ENCODE measurements around the gene DNAJB1. TPM values are rescaled to one million over a fixed set of nuclear protein-coding genes. Genes with fewer than 3 reads are reported as not detected.
"Not testable (repeated sequence)": the region's sequence is repeated elsewhere in the genome, so short reads cannot be mapped to it uniquely, and the experiment has no call there.

Gene DNAJB1
- polyA plus RNA-seq, 6 donors from 2014 or later, result 73.1 to 113 (median 75.9) TPM

- H3K27me3 Mint-ChIP-seq, result no peaks in the 10 kb centered on the region
- no peak for DNase-seq
- H3K4me3 Mint-ChIP-seq, result no peak overlapping the region
- no peaks in the 10 kb centered on the region for H3K36me3 Mint-ChIP-seq
- no peak for ATAC-seq (ENCODE audit: low read depth in 2 of 2)
- H3K4me1 Mint-ChIP-seq, result peaks cover 18 to 27% (median 26%) of the 10 kb centered on the region in 3 donors
- peak overlapping the region in 1 of 6 donors; percentile 43 for H3K27ac Mint-ChIP-seq
- H3K9me3 Mint-ChIP-seq, result no peaks in the 10 kb centered on the region
Observed at GRCh38 chr19:14559916-14560775, 41.9 kb upstream of the DNAJB1 start.

- DNase-seq, result no peak
- Mint-ChIP-seq H3K27me3 (no peaks in the 10 kb centered on the region), H3K36me3 (no peaks in the 10 kb centered on the region), H3K9me3 (no peaks in the 10 kb centered on the region), H3K4me1 (peaks cover 22 to 31% (median 27%) of the 10 kb centered on the region in 3 donors), H3K4me3 (no peak overlapping the region), H3K27ac (peak overlapping the region in 3 of 6 donors; percentile 24 to 82 (median 70))
- ATAC-seq (ENCODE audit: low read depth in 2 of 2), result no peak
Observed at GRCh38 chr19:14558370-14559066, 40.3 kb upstream of the DNAJB1 start.

GRCh38 chr19:14556662-14557188 lies 38.5 kb upstream of the DNAJB1 start:
- Mint-ChIP-seq H3K36me3 (no peaks in the 10 kb centered on the region), H3K4me1 (peaks cover 27 to 42% (median 31%) of the 10 kb centered on the region in 3 donors), H3K27me3 (no peaks in the 10 kb centered on the region), H3K27ac (peak overlapping the region in 3 of 6 donors; percentile 39 to 81 (median 60)), H3K9me3 (no peaks in the 10 kb centered on the region), H3K4me3 (peak overlapping the region in 5 of 8 donors; percentile 25 to 63 (median 53))
- peak; percentile 78 to 87 for ATAC-seq (ENCODE audit: low read depth in 2 of 2)
- DNase-seq, result peak; percentile 48

- Mint-ChIP-seq H3K27ac (peak overlapping the region in 2 of 6 donors; percentile 65 to 70), H3K4me1 (peaks cover 33 to 48% (median 36%) of the 10 kb centered on the region in 3 donors), H3K27me3 (no peaks in the 10 kb centered on the region), H3K9me3 (no peaks in the 10 kb centered on the region), H3K36me3 (no peaks in the 10 kb centered on the region), H3K4me3 (peak overlapping the region in 4 of 8 donors; percentile 51 to 68 (median 52))
- DNase-seq, result no peak
- ATAC-seq (ENCODE audit: low read depth in 2 of 2), result no peak
Observed at GRCh38 chr19:14555918-14556661, 37.9 kb upstream of the DNAJB1 start.

GRCh38 chr19:14554382-14554812 lies 36.2 kb upstream of the DNAJB1 start:
- Mint-ChIP-seq H3K4me1 (peaks cover 39 to 55% (median 42%) of the 10 kb centered on the region in 3 donors), H3K36me3 (peaks cover 0 to 8% of the 10 kb centered on the region in 2 donors), H3K4me3 (peak overlapping the region in 1 of 8 donors; percentile 68), H3K27ac (no peak overlapping the region), H3K27me3 (no peaks in the 10 kb centered on the region), H3K9me3 (no peaks in the 10 kb centered on the region)
- no peak for ATAC-seq (ENCODE audit: low read depth in 2 of 2)
- DNase-seq, result no peak

- DNase-seq, result no peak
- Mint-ChIP-seq H3K4me1 (peaks cover 39 to 55% (median 42%) of the 10 kb centered on the region in 3 donors), H3K36me3 (peaks cover 0 to 8% of the 10 kb centered on the region in 2 donors), H3K4me3 (peak overlapping the region in 1 of 8 donors; percentile 33), H3K27ac (peak overlapping the region in 1 of 6 donors; percentile 62), H3K27me3 (no peaks in the 10 kb centered on the region), H3K9me3 (no peaks in the 10 kb centered on the region)
- ATAC-seq (ENCODE audit: low read depth in 2 of 2), result no peak
Observed at GRCh38 chr19:14553939-14554243, 35.7 kb upstream of the DNAJB1 start.

- Mint-ChIP-seq H3K27me3 (no peaks in the 10 kb centered on the region), H3K27ac (peak overlapping the region in 1 of 6 donors; percentile 57), H3K9me3 (no peaks in the 10 kb centered on the region), H3K4me3 (peak overlapping the region in 1 of 8 donors; percentile 33), H3K36me3 (peaks cover 0 to 8% of the 10 kb centered on the region in 2 donors), H3K4me1 (peaks cover 39 to 59% (median 42%) of the 10 kb centered on the region in 3 donors)
- DNase-seq, result no peak
- ATAC-seq (ENCODE audit: low read depth in 2 of 2), result no peak
Observed at GRCh38 chr19:14553042-14553938, 35.1 kb upstream of the DNAJB1 start.

- peak overlapping the region in 3 of 6 donors; percentile 75 to 85 (median 83) for H3K27ac Mint-ChIP-seq
- H3K36me3 Mint-ChIP-seq; DNase-seq; H3K27me3 Mint-ChIP-seq; H3K9me3 Mint-ChIP-seq; ATAC-seq (ENCODE audit: low read depth in 2 of 2): not testable (repeated sequence)
- H3K4me3 Mint-ChIP-seq, result peak overlapping the region in 4 of 8 donors; percentile 12 to 78 (median 55)
- H3K4me1 Mint-ChIP-seq, result peaks cover 39 to 57% (median 42%) of the 10 kb centered on the region in 3 donors
Observed at GRCh38 chr19:14552006-14552360, 33.8 kb upstream of the DNAJB1 start.

GRCh38 chr19:14551134-14552005 lies 33.2 kb upstream of the DNAJB1 start:
- H3K4me1 Mint-ChIP-seq, result peaks cover 34 to 52% (median 36%) of the 10 kb centered on the region in 3 donors
- ATAC-seq (ENCODE audit: low read depth in 2 of 2) (peak; percentile 95 to 96), DNase-seq (peak; percentile 47)
- peak overlapping the region in 7 of 8 donors; percentile 45 to 78 (median 55) for H3K4me3 Mint-ChIP-seq
- peak overlapping the region; percentile 39 to 85 (median 74) for H3K27ac Mint-ChIP-seq
- not testable (repeated sequence) for H3K27me3 Mint-ChIP-seq, H3K9me3 Mint-ChIP-seq, H3K36me3 Mint-ChIP-seq

- Mint-ChIP-seq H3K4me3 (peak overlapping the region in 7 of 8 donors; percentile 47 to 78 (median 55)), H3K9me3 (no peaks in the 10 kb centered on the region), H3K27me3 (no peaks in the 10 kb centered on the region), H3K4me1 (peaks cover 28 to 53% (median 40%) of the 10 kb centered on the region in 3 donors), H3K36me3 (peaks cover 0 to 8% of the 10 kb centered on the region in 2 donors), H3K27ac (peak overlapping the region; percentile 14 to 87 (median 63))
- DNase-seq, result no peak
- ATAC-seq (ENCODE audit: low read depth in 2 of 2), result peak in 1 of 2 donors; percentile 27
Observed at GRCh38 chr19:14550201-14550754, 32.1 kb upstream of the DNAJB1 start.

- Mint-ChIP-seq H3K4me1 (peaks cover 11 to 42% (median 34%) of the 10 kb centered on the region in 3 donors), H3K27ac (peak overlapping the region in 2 of 6 donors; percentile 53 to 62), H3K4me3 (no peak overlapping the region), H3K27me3 (no peaks in the 10 kb centered on the region), H3K9me3 (no peaks in the 10 kb centered on the region), H3K36me3 (peaks cover 0 to 8% of the 10 kb centered on the region in 2 donors)
- ATAC-seq (ENCODE audit: low read depth in 2 of 2), result no peak
- DNase-seq, result no peak
Observed at GRCh38 chr19:14545716-14546082, 27.5 kb upstream of the DNAJB1 start.
